IMR-90 (cell line): ENCODE results near the gene PKDCC.

Experiments
- BHLHE40 ChIP-seq: fragments of 150-350 bp; IDR thresholded peaks from 2 replicates; pipeline ENCODE4 v1.6.1; 2016; ENCODE audit warnings: mild to moderate bottlenecking, low read depth, low read length
- CEBPB ChIP-seq: IDR thresholded peaks from 2 replicates; pipeline ENCODE4 v1.6.1; 2012; ENCODE audit warnings: low read depth, low read length, improper control_type of control experiment
- CHD1 ChIP-seq: IDR thresholded peaks from 2 replicates; pipeline ENCODE4 v1.6.1; 2012; ENCODE audit warnings: low read depth, low read length, improper control_type of control experiment
- MAZ ChIP-seq: IDR thresholded peaks from 2 replicates; pipeline ENCODE4 v1.6.1; 2012; ENCODE audit warnings: low read depth, mild to moderate bottlenecking, low read length, improper control_type of control experiment, moderate library complexity, borderline replicate concordance
- NFE2L2 ChIP-seq: fragments of 150-350 bp; IDR thresholded peaks from 2 replicates; pipeline ENCODE4 v1.6.1; 2016; ENCODE audit warnings: low read depth, mild to moderate bottlenecking, low read length
- POLR2A ChIP-seq: IDR thresholded peaks from 2 replicates; pipeline ENCODE4 v1.6.1; 2012; ENCODE audit warnings: mild to moderate bottlenecking, low read depth, low read length
- RAD21 ChIP-seq: IDR thresholded peaks from 2 replicates; pipeline ENCODE4 v1.6.1; 2012; ENCODE audit warnings: low read length, improper control_type of control experiment
- RFX5 ChIP-seq: IDR thresholded peaks from 2 replicates; pipeline ENCODE4 v1.8.0; 2012; ENCODE audit warnings: low read depth, mild to moderate bottlenecking, low read length, moderate library complexity
- SMC3 ChIP-seq: fragments of 150-350 bp; IDR thresholded peaks from 2 replicates; pipeline ENCODE4 v1.6.1; 2016; ENCODE audit warnings: low read depth, mild to moderate bottlenecking, antibody characterized with exemption, low read length, moderate library complexity
- TF ChIP-seq, protein P1 (sequence below): fragments of 150-350 bp; IDR thresholded peaks from 2 replicates; pipeline ENCODE4 v1.6.1; 2017; ENCODE audit warnings: mild to moderate bottlenecking, antibody characterized with exemption, low read length, low read depth
- TF ChIP-seq, protein P2 (sequence below): conservative IDR thresholded peaks from 2 replicates; pipeline ENCODE4 v1.5.1; 2012; ENCODE audit warnings: mild to moderate bottlenecking, low read depth, low read length, improper control_type of control experiment

DNA sequence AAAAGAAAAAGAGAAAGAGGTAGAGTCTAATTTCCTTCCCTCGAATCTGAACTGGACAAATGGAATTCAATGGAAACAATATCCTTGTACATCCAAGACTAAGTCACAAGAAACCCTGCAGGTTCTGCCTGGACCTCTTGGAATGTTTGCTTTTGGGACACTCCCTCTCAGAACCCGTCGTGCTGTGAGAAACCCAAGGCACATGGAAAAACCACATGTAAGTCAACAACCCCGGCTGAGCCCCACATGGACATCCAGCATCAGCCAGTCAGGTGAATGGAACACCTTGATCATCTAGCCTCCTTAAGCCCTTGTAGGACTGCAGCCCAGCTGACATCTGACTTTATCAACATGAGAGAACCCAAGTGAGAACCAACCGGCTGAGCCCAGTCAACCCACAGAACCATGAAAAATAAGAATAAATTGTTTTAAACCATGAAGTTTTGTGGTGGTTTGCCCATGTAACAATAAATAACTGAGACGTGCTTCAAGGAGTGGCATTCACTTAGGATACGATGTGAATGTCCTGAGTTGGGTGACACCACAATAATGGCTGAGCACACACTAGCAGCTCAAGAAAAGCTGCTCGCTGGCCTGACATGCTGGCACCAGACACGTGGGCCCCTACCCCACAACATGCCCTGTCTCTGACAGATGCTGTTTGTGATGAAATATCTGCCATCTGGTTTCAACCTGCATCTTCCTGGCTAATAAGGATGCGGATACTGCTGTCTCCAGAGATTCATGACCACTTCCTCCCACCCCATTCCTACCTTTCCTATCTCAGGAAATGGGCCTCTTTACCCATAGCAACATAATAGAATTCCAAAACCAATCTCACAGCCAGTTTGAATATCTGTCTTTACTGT lies 28.8 kb downstream of the PKDCC start:
- TF ChIP-seq RAD21 (no peak), SMC3 (no peak), RFX5 (no peak), NFE2L2 (no peak), CHD1 (no peak), POLR2A (no peak), MAZ (no peak), BHLHE40 (no peak), CEBPB (no peak)
- TF ChIP-seq, protein P1, sequence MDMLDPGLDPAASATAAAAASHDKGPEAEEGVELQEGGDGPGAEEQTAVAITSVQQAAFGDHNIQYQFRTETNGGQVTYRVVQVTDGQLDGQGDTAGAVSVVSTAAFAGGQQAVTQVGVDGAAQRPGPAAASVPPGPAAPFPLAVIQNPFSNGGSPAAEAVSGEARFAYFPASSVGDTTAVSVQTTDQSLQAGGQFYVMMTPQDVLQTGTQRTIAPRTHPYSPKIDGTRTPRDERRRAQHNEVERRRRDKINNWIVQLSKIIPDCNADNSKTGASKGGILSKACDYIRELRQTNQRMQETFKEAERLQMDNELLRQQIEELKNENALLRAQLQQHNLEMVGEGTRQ = no peak
- TF ChIP-seq, protein P2, sequence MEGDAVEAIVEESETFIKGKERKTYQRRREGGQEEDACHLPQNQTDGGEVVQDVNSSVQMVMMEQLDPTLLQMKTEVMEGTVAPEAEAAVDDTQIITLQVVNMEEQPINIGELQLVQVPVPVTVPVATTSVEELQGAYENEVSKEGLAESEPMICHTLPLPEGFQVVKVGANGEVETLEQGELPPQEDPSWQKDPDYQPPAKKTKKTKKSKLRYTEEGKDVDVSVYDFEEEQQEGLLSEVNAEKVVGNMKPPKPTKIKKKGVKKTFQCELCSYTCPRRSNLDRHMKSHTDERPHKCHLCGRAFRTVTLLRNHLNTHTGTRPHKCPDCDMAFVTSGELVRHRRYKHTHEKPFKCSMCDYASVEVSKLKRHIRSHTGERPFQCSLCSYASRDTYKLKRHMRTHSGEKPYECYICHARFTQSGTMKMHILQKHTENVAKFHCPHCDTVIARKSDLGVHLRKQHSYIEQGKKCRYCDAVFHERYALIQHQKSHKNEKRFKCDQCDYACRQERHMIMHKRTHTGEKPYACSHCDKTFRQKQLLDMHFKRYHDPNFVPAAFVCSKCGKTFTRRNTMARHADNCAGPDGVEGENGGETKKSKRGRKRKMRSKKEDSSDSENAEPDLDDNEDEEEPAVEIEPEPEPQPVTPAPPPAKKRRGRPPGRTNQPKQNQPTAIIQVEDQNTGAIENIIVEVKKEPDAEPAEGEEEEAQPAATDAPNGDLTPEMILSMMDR = no peak
